ENCODE results near the gene LMX1B.

DNA sequence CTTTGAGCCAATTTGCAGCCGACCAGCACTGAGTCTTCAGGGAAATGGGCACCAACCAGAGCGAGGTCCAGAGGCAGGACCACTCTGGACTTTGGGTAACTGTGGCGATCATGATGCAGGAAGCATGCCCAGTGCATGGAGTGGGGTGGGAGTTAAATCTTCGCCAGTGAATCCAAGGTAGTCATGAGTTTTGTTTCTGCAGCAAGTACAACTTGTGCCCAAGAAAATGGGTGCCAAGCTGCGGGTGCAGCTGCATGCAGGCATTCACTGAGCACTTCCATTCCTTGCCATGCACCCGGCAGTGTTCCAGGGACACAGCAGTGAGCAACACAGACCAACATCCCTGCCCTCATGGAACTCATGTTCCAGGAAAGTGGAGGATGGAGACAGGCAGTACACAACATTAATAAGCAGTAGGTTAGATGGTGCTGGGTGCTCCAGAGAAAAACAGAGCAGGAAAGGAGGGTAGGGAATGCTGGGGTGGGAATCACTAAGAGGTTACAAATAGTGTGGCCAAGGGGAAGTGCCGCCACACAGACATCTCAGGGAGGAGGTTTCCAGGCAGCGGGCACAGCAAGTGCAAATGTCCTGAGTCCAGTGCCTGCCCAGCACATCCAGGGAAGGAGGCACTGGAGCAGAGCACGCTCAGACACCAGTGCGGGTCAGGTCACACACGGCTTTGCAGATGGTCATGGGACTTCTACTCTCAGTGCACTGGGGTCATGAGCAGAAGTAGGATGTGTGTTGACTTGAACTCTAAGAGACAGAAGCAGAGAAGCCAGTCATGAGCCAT is 48.2 kb upstream of the LMX1B start:
- TF ChIP-seq, protein P1, sequence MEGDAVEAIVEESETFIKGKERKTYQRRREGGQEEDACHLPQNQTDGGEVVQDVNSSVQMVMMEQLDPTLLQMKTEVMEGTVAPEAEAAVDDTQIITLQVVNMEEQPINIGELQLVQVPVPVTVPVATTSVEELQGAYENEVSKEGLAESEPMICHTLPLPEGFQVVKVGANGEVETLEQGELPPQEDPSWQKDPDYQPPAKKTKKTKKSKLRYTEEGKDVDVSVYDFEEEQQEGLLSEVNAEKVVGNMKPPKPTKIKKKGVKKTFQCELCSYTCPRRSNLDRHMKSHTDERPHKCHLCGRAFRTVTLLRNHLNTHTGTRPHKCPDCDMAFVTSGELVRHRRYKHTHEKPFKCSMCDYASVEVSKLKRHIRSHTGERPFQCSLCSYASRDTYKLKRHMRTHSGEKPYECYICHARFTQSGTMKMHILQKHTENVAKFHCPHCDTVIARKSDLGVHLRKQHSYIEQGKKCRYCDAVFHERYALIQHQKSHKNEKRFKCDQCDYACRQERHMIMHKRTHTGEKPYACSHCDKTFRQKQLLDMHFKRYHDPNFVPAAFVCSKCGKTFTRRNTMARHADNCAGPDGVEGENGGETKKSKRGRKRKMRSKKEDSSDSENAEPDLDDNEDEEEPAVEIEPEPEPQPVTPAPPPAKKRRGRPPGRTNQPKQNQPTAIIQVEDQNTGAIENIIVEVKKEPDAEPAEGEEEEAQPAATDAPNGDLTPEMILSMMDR (conservative IDR thresholded peaks at IDR 0.05 in 1 of 2, IDR thresholded peaks at IDR 0.05 in 1 of 2; ENCODE audit: low read depth in 1 of 2, low read length in 2 of 2), result no peak
- TF ChIP-seq EZH2 (IDR thresholded peaks at IDR 0.05; ENCODE audit: low read length, missing control alignments), result no peak
